KOPT-K1 (cell line): ENCODE data around the gene RUVBL2.

Experiments used
- H3K27ac ChIP-seq: fragments of 200-600 bp; sonication (generic); 2 replicates; pipeline ENCODE4 v1.5.1; 2016; ENCODE audit warnings: antibody characterized with exemption, mild to moderate bottlenecking, low read depth, low read length; ENCODE audit not compliant: poor library complexity, severe bottlenecking
- H3K36me3 ChIP-seq: fragments of 200-600 bp; sonication (generic); 2 replicates; pipeline ENCODE4 v1.5.1; 2017; ENCODE audit warnings: antibody characterized with exemption, mild to moderate bottlenecking, low read length, moderate library complexity; ENCODE audit not compliant: insufficient read depth
- H3K9me3 ChIP-seq: fragments of 200-600 bp; sonication (generic); 2 replicates; pipeline ENCODE4 v1.5.1; 2017; ENCODE audit warnings: antibody characterized with exemption, low read length, mild to moderate bottlenecking; ENCODE audit not compliant: insufficient read depth, poor library complexity, severe bottlenecking

RUVBL2 gene

GRCh38 chr19:48969276-48970138 lies 24.2 kb upstream of the RUVBL2 start:
- H3K9me3 ChIP-seq: no peaks in the 10 kb centered on the region
- no peak overlapping the region for H3K27ac ChIP-seq
- H3K36me3 ChIP-seq: peaks cover 58% of the 10 kb centered on the region

GRCh38 chr19:48970139-48970766 lies 23.4 kb upstream of the RUVBL2 start:
- Histone ChIP-seq H3K27ac (no peak overlapping the region), H3K36me3 (peaks cover 60% of the 10 kb centered on the region), H3K9me3 (no peaks in the 10 kb centered on the region)

GRCh38 chr19:48970923-48971395 lies 22.7 kb upstream of the RUVBL2 start:
- H3K27ac ChIP-seq: no peak overlapping the region
- H3K36me3 ChIP-seq: peaks cover 59% of the 10 kb centered on the region
- H3K9me3 ChIP-seq: no peaks in the 10 kb centered on the region

GRCh38 chr19:48975947-48976847 lies 17.5 kb upstream of the RUVBL2 start:
- no peaks in the 10 kb centered on the region for H3K9me3 ChIP-seq
- peaks cover 28% of the 10 kb centered on the region; the same call in 1 of the 2 replicates for H3K36me3 ChIP-seq
- H3K27ac ChIP-seq: no peak overlapping the region

- Histone ChIP-seq H3K27ac (no peak overlapping the region), H3K36me3 (peaks cover 35% of the 10 kb centered on the region; the same call in 1 of the 2 replicates), H3K9me3 (no peaks in the 10 kb centered on the region)
Observed at GRCh38 chr19:48977061-48977460, 16.6 kb upstream of the RUVBL2 start.

GRCh38 chr19:48982280-48982679 lies 11.4 kb upstream of the RUVBL2 start:
- Histone ChIP-seq H3K27ac (no peak overlapping the region), H3K9me3 (no peaks in the 10 kb centered on the region), H3K36me3 (peaks cover 53% of the 10 kb centered on the region)

GRCh38 chr19:48985711-48986110 lies 8.0 kb upstream of the RUVBL2 start:
- Histone ChIP-seq H3K27ac (no peak overlapping the region), H3K9me3 (no peaks in the 10 kb centered on the region), H3K36me3 (peaks cover 59% of the 10 kb centered on the region)

DNA sequence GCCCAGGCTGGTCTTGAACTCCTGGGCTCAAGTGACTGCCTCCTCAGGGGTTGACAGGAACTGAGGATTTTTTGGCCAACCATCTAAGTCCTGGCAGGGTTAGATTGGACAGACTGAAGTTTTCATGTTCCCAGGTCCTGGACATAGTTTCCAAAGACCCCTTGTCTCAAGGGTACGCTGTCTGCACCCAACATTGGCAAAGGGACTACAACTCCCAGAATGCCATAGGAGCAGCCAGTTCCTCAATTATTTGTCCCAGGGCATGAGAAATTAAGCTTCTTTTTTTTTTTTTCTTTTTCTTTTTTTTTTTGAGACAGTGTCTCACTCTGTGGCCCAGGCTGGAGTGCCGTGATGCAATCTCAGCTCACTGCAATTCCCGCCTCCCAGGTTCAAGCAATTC lies 7.5 kb upstream of the RUVBL2 start:
- no peak overlapping the region for H3K27ac ChIP-seq
- H3K36me3 ChIP-seq: peaks cover 62% of the 10 kb centered on the region
- no peaks in the 10 kb centered on the region for H3K9me3 ChIP-seq

DNA sequence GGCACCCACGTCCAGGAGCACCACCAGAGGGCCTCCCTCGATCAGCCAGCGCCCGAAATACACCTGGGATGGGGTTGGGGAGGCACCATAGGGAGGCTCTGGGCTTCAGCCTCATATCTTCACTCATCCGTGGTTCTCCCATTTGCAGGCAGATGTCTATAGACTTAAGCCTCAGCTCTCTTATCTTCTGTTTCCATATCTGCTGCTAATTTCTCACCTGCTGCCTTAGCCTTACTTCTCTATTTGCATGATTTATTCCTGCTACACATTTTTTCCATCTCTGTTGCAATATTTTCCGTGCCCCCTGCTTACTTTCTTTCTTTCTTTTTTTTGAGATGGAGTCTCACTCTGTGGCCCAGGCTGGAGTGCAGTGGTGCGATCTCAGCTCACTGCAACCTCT lies 6.4 kb upstream of the RUVBL2 start:
- Histone ChIP-seq H3K36me3 (peaks cover 53% of the 10 kb centered on the region), H3K9me3 (no peaks in the 10 kb centered on the region)

DNA sequence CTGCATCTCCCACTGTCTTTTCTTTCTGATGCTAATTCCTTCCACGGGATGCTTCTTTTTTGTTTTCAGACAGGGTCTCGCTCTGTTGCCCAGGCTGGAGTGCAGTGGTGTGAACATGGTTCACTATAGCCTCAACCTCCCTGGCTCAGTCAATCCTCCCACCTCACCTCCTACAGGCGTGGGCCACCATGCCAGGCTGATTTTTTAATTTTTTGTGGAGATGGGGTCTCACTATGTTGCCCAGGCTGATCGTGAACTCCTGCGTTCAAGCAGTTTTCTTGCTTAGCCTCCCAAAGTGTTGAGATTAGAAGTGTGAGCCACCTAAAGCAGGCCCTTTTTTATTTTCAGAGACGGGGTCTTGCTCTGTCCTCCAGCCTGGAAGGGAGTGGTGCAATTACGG lies 5.4 kb upstream of the RUVBL2 start:
- no peaks in the 10 kb centered on the region for H3K9me3 ChIP-seq
- peaks cover 44% of the 10 kb centered on the region for H3K36me3 ChIP-seq
- H3K27ac ChIP-seq: no peak overlapping the region

More for the DNA sequence above, 6.4 kb upstream of the RUVBL2 start:
- no peak overlapping the region for H3K27ac ChIP-seq

GRCh38 chr19:48988860-48989259 lies 4.8 kb upstream of the RUVBL2 start:
- no peak overlapping the region for H3K27ac ChIP-seq
- no peaks in the 10 kb centered on the region for H3K9me3 ChIP-seq
- peaks cover 40% of the 10 kb centered on the region for H3K36me3 ChIP-seq

DNA sequence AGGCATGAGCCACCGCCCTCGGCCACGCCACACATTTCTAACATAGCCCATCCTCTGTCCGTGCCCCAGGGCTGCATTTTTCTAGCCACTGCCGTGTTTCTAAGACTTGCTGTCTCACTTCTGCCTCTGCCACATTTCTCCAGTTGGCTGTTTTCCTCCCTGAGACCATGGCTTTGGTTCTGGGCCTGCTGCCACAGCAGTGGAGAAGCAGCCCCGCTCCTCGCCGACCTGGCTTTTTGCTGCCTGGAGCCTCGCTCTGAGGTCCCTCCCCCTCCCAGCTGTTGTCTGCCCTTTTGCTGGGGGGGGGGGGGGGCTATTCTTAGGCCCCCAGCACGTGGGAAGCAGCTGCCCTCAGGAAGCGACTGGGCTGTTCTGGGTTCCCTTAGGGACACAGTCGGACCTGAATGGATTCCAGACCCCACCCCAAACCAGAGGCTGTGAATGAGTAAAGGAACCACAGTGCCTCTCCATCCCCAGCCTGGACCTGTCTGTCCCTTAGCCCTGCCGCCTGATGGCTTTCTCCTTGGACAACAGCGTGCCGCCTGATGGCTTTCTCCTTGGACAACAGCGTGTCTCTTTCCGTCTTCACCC lies 3.9 kb upstream of the RUVBL2 start:
- no peak overlapping the region for H3K27ac ChIP-seq
- peaks cover 34% of the 10 kb centered on the region; the same call in 1 of the 2 replicates for H3K36me3 ChIP-seq
- no peaks in the 10 kb centered on the region for H3K9me3 ChIP-seq

GRCh38 chr19:48990400-48990799 lies 3.3 kb upstream of the RUVBL2 start:
- Histone ChIP-seq H3K27ac (no peak overlapping the region), H3K9me3 (no peaks in the 10 kb centered on the region), H3K36me3 (peaks cover 28% of the 10 kb centered on the region; the same call in 1 of the 2 replicates)

DNA sequence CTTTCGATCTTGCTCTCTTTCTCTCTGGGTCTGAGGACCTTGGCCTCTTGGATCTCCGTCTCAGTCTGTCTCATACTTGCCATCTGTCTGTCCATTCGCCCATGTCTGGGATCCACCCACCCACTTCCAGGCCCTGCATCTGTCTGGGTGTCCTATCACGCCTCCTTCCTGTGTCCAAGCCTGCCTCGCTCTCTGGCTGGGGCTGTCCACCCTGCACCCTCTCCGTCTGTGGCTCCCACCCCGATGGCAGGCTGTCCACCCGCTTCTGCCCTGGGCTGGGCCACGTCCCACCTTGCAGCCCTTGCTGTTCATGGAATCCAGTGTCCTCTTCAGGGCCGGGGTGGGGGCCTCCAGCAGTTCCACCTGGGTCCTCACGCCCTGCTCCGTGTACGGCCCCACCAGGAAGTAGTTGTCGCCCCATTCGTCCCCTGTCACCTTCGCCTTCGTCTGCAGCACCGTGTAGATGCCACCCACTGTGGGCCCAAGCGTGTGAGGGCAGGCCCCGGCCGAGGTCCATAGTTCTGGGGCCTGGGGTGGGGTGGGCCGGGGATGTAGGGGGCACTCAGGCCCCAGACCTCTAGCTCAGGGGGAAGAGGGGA lies 2.6 kb upstream of the RUVBL2 start:
- no peak overlapping the region for H3K27ac ChIP-seq
- peaks cover 21% of the 10 kb centered on the region; the same call in 1 of the 2 replicates for H3K36me3 ChIP-seq
- no peaks in the 10 kb centered on the region for H3K9me3 ChIP-seq
